ENCODE measurements around the gene TMED10.
A peak's percentile ranks its signal among the peaks of the same experiment; 100 is the strongest.
"Not testable (repeated sequence)": the region's sequence is repeated elsewhere in the genome, so short reads cannot be mapped to it uniquely, and the experiment has no call there.

TMED10 gene

DNA sequence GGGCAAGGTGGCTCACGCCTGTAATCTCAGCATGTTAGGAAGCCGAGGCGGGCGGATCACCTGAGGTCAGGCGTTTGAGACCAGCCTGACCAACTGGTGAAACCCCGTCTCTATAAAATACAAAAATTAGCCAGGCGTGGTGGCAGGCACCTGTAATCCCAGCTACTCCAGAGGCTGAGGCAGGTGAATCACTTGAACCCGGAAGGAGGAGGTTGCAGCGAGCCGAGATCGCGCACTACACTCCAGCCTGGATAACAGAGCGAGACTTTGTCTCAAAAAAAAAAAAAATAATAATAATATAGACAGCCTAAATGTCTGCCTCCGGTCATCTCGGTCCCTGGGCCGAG is 49.0 kb downstream of the TMED10 start:
- not testable (repeated sequence) for DNase-seq (ENCODE audit: low read depth)

DNA sequence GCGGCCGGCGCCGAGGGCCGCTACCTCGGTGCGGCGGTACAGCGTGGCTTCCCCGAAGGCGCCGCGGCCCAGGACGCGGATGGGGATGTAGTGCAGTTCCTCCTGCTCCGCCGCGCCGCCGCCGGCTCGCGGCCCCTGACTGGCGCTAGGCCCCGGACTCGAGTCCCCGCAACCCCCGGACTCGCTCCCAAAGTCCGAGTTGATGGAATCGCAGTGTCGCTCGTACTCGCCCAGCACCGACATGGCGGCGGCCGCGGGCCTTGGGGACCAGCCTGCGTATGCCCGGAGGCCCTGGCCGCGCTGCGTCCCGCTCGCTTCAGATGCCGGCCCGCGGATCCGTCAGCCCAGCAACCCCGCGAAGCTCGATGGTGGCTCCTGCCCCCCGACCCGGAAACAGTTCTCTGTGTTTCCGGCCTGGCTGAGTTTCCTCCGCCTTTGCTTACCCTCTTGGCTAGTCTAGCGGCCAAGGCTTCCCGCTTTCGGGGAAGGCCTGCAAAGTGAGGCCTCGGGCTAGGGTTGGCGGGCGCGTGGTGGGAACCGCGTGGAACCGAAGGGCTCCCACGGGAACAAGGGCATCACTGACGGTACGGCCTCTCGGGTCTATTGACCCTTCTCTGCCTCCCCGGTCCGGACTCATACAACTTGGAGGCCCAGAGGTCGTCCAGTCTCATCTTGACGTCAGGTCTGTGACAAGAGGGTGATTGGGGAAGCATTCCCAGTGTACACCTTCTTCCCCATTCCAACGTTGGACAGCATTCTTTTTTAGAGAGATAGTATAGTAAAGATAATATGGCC is 49.5 kb downstream of the TMED10 start, which contains the start of gene NEK9:
NEK9 (minus strand) TSS at position 370 of the 795 bp plus-strand sequence; CDS start at position 243, 127 bp downstream.
- peak; percentile 81 for DNase-seq (ENCODE audit: low read depth)

DNA sequence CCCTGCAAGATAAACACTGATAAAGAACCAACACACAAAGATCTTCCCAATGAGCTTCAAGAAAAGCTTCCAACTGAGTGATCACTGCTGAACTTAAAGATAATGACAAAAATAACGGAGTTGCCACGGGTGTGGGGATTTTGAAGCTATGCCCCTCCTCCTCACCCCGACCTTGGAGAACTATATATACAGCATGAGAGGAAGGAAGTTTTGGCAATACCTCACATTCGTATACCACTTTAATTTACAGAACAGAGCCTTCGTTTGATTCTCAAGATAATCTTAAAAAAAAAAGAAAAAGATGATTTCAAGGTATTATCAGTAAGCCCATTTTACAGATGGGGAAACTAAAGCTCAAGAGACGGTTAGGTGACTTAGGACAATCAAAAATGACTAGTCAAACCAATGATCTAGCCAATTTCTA is 50.3 kb downstream of the TMED10 start:
- DNase-seq (ENCODE audit: low read depth) = no peak

DNA sequence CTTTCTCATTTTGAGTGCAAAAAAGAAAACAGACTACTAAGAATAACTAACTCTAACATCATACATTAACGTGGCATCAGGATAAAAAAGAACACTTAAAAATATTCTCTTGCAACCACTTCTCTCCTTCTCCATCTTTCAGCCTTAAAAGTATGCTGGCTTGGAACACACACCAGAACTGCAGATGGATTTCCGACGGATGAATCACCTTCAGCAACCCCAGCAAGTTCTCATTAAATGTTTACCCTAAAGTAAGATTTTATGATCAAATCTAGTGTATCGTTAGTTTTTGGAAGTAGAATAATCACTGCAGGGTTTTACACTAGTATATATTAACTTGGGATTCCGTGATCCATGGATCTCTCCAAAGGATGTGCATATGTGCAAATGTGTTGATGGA is 50.8 kb downstream of the TMED10 start:
- DNase-seq (ENCODE audit: low read depth) = no peak

DNA sequence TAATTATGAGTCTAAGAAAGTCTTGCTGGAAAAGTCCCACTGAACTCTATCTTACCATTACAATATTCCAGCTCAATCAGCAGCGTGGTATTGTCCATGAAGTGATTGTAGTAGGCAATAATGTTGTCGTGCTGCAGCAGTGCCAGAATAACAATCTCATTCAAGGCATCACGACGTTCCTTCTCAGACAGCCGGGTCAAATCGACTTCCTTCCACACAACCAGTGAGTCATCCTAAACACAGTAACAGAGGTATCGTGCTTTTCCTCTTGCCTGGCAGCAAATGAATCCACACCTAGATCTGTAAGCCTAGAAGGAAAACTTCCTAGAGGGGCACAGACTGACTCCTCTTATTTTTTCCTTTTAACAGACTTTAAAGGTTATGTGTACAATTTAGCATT is 52.4 kb downstream of the TMED10 start:
- DNase-seq (ENCODE audit: low read depth) = no peak

DNA sequence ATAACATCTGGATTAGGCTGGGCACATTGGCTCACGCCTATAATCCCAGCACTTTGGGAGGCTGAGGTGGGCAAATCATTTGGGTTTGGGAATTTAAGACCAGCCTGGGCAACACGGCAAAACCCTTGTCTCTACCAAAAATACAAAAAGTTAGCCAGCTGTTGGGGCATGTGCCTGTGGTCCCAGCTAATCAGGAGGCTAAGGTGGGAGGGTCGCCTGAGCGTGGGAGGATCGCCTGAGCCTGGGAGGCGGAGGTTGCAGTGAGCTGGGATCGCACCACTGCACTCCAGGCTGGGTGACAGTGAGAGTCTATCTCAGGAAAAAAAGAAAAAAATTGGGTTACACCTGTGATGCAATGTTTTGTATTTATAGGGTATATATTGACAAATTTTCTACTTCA is 54.9 kb downstream of the TMED10 start:
- DNase-seq (ENCODE audit: low read depth) = no peak

DNA sequence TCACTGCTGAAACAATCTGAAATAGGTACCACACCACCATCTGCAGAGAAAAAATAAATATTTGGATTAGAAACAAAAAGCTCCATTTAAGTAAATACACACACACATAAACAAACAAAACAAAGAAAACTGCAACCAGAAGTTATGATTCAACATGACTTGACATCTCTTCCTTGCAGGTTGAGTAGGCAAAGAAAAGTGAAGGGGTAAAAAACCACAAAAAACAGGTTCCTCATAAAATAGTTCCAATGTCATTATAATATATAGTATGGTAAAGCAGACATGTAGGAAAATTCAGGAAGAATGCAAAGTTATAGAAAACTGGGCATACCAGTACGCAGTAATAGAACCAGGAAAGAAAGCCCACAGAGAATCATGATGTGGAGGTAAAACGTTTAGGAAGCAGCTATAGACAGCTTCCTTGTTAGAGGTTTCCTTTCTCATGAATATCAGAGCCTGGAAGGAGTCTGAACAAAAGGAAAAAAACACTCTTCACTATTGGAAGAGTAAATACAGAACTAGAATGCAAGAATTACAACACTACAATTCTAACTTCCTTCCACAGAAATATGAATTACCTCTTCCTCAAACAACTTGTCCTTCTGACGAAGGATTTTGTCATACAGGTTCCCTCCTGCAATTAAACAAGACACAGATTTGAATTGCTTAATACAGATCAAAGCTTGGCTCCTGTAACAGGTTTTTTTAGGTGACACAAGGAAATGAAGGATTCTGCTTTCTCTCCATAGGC is 55.7 kb downstream of the TMED10 start:
- no peak for DNase-seq (ENCODE audit: low read depth)

DNA sequence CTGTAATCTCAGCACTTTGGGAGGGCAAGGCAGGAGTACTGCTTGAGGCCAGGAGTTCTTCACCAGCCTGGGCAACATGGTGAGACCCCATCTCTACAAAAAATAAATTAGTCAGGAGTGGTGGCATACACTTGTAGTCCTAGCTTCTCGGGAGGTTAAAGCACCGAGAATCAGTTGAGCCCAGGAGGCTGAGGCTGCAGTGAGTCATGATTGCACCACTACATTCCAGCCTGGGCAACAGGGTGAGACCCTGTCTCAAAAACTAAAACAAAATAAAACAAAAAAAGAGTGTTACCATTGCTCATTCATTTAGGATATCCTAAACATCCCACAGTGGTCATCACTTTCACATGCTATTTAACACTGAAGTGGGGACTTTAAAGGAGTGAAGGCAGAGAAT is 57.4 kb downstream of the TMED10 start:
- no peak for DNase-seq (ENCODE audit: low read depth)

DNA sequence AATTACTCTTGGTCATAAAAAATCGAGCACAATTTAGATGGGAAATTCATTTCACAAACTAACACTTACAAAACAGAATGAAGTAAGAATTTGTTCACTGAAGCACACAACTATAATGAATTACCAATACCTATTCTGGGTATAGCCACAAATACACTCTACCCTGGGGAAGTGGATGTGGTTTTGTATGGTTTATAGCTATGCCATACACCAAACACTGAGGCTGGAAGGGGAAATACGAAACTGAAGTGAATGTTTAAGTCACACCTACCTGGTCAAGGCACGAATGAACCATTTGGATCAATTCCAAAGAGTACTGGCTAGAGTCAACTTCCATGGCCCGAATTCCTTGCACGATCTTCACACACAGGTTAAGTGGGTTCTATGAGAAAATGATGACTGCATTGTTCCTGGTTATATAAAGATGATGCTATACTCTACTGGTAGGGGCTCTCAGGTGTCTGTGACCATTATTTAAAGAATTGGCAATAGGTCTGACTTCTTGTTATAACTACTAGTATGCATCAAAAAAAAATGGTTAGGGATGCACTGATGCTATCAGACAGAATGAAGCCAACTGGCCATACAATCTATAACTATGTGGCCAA is 62.4 kb downstream of the TMED10 start:
- DNase-seq (ENCODE audit: low read depth) = no peak

DNA sequence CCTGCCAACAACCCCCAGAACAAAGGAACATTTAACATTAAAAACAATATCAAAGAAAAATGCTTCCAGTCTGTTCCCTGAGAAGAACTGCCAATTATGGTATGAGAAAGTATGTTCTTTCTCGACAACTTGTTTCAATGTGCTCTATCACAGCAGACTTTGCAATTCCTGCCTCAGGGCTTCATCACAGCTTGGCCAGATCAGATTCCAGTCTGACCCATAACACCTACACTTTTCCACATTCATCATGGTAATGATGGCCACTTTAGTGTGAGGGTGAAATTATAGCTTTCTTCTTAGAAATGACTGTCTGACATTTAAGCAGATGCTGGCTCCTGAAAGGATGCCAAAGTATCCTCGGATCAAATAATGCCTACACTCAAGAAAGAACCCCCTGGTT is 66.5 kb downstream of the TMED10 start:
- DNase-seq (ENCODE audit: low read depth) = no peak

DNA sequence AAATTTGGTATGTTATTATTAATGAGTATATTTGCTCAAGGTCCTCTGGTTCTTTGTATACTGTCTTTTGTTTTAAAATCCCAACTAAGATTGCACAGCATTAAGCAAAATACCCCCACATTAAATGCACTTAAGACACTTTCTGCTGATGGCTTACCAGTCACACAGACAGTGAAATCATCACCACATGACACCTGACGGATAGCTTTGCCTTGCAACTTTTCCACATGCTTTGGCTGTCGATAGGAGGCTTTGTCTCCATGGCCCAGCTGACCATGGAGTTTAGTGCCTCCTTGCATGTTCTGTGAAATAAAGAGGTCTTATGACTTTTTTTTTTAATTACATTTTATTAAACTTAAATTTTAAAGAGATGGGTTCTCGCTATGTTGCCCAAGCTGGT is 69.2 kb downstream of the TMED10 start:
- DNase-seq (ENCODE audit: low read depth) = no peak

DNA sequence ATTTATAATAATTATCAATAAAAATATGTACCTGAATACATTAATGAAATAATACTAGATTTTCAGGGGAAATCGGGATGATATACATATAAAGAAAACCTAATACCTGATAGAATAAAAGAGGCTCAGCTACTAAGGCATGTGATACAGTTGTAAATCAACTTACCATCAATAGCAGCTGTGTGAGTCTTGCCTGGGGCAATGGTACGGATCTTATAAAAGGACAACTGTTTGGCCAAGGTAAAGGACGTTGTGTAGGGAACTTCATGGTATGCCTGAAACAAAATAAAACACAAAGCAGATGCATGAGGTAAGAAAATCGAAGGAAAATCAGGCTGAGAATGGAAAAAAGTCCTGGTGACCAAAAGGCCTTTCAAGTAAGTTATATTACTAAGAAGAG is 74.9 kb downstream of the TMED10 start:
- DNase-seq (ENCODE audit: low read depth) = no peak

DNA sequence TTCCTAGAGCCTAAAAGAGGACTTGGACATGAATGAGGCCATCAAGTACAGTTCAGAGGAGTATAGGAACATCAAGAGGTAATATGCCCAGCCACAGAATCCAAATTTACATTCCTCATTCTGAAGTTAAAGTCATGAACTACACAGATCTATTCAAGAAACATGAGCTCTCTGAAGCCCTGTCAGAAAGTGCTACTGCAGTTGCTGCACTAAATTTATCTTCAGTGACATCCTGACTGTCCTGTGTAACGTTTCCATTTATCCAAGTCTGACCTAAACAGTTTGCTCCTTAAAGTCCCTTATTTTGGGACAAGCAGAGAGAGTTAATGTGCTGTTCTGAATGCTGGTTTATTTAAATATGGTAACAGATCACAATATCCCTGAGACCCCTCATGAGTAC is 77.7 kb downstream of the TMED10 start:
- no peak for DNase-seq (ENCODE audit: low read depth)

DNA sequence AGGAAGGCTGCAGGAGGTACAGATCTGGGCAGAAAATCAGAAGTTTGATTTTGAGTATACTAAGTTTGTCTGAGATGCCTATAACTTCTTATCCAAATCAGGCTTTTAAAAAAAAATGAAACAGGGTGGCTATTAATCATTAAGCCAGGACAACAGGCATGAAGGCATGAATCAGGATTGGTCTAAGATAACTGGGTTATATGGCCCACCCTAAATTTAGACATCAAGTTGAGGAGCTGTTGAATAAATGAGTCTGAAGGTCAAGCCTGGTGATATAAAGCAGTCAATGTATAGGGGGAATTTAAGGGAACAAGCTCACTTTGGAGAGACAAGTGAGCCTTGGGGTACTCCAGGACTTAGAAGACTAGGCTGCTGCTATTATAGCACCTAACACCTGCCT is 78.2 kb downstream of the TMED10 start:
- DNase-seq (ENCODE audit: low read depth) = no peak

DNA sequence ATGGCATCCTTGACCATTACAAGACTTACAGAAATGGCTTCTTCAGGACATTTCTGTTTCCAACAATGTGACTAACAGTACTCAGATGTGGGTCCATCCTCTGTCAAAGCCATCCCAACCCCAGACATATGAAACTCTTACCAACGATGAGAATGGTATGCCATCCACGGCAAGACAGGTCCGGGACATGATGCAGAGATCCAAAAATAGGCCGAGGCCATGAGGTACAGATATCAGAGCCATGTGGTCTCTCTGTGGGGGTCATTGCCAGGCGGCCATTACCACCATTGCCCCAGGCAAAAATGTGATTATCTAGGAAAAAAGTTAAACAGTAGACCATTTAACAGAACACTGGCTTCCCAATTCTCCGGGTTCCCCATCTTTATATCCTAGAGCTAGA is 79.5 kb downstream of the TMED10 start:
- no peak for DNase-seq (ENCODE audit: low read depth)

DNA sequence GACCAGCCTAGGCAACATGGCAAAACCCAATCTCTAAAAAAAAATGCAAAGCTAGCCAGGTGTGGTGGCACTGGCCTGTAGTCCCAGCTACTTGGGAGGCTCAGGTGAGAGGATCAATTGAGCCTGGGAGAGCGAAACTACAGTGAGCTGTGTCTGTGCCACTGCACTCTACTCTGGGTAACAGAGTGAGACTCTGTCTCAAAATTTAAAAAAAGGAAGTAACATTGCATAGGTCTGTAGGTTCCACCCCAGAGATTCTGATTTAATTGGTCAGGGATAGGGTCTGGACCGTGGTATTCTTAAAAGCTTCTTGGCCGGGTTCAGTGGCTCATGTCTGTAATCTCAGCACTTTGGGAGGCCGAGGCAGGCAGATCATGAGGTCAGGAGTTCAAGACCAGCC is 80.7 kb downstream of the TMED10 start:
- DNase-seq (ENCODE audit: low read depth) = no peak

DNA sequence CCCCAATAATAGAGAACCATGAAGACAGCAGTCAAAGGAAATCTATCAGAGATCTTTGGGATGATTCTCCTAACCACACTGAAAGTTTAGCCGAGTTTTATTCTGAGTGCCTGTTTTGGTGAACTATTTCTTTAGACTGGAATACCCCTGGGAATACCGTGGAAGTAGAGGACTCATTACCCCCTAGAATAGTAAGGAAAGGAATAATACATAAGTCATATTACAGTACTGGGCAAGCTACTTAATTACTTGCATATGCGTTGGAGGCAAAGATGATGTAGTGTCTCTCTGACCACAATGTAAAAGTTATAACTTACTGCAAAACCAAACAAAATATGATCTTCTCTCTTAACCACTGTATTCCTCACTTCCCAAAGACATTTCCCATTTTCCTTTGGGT is 81.5 kb downstream of the TMED10 start:
- no peak for DNase-seq (ENCODE audit: low read depth)

DNA sequence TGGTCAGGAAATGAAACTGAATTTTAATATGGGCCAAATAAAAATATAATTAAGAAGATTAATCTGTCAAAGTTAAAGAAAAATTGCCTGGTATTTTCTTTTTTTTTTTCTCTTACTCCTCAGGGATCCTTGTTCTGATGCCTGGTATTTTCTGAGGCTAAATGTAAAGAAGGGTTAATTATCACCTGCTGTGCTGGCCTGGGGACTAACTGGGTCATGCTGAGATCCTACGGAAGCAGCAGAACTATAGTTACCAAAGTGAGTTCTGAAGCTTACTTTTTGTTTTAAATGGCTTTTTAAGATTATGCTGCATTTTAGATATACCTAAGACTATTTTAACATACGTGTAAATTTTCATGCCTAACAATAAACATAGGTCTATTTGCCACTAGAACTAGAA is 83.7 kb downstream of the TMED10 start:
- no peak for DNase-seq (ENCODE audit: low read depth)

DNA sequence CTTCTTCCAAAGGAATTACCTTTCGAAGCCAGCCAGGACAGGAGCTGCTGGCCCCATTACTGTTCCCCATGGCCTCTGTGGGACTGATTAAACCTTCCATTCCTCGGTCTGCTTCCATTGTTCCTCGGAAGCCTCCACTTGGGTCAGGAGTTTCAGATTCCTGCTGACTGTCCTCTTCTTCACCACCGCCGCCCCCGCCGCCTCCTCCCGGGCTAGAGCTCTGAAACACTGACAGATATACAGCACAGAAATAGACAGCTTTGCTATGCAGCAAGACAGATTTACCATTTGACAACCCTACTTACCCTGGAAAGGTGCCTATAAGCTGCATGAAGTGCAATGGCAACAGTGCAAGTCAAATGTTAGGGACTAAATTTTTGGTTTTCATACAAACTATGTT is 85.2 kb downstream of the TMED10 start:
- no peak for DNase-seq (ENCODE audit: low read depth)

DNA sequence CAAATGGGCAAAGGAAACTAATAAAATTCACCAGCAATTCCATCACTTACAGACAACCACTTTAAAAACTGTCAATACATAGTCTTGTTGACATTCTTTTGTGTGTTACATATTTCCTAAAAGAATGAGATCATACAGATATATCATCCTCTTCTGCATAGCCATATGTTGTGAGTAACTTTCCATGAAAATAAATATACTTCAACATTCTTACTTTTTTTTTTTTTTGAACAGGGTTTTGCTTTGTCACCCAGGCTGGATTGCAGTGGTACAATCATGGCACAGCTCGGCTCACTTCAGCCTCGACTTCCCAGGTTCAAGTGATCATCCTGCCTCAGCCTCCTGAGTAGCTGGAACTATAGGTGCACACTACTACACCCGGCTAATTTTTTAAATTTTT is 86.1 kb downstream of the TMED10 start:
- no peak for DNase-seq (ENCODE audit: low read depth)

DNA sequence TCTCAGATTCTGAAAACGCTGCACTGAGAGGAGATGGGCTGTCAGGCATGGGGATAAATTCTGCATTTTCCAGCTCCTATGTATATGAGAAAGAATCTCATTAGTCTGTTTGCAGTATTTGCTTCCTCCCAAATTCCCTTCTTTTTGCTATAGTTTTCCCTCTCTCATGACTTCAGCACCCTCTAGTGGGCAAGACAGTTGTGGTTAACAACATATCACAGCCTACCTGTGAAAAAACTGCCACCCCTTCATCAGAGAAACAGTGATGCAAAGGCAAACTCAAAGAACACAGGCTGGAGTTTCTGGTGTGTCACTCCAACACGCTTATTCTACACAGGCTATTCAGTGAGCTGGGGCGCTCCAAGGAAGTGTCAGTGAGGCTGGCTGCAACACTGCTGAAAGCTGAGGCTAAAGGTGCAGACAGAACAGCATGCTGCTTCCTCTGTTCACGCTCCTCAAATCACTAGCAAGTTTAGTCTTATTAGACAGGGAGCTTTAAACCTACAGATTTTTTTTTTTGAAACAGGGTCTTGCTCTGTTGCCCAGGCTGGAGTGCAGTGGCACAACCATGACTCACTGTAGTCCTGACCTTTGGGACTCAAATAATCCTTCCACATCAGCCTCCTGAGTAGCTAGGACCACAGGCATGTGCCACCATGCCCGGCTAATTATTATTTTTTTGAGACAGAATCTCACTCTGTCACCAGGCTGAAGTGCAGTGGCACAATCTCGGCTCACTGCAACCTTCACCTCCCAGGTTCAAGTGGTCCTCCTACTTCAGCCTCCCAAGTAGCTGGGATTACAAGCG is 87.6 kb downstream of the TMED10 start:
- peak; percentile 18 for DNase-seq (ENCODE audit: low read depth)

DNA sequence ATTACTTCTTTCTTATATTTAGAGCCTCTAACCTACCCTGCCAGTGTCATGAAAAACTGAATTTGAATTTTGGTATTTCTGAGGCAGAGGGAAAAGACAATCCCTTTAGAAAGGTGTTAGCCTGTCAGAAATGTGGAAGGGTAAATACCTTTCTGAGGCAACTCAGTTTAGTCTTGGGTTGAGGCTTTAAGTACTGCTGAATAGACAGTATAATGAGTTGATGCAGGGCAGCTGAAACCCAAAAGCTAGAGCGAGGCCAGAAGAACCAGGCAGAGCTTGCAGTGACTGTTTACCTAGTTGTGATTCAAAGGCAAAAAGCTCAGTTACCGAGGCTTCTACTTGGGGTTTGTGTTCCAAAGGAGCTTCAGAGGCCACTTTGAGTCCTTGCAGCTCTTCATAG is 88.3 kb downstream of the TMED10 start:
- DNase-seq (ENCODE audit: low read depth) = no peak
